H1 (cell line): ENCODE results near the gene DAO. TPM values are rescaled to one million over a fixed set of nuclear protein-coding genes. Genes with fewer than 3 reads are reported as not detected.
A peak's percentile ranks its signal among the peaks of the same experiment; 100 is the strongest.

Experiments used
- CTCF ChIA-PET: fragments of 300-600 bp; sonication (Branson Sonifier 250); formaldehyde crosslinking; loops from one replicate; lab custom pipeline; 2021; ENCODE audit not compliant: partially characterized antibody; lab: Charles Lee
- POLR2A ChIA-PET: fragments of 300-600 bp; sonication (Branson Sonifier 250); formaldehyde crosslinking; loops from one replicate; lab custom pipeline; 2021; ENCODE audit warnings: inconsistent platforms; ENCODE audit not compliant: partially characterized antibody; lab: Charles Lee
- DNase-seq, 2 experiments: peaks; one replicate each; pipeline versions ENCODE4 v3.0.0 to v3.0.0-alpha.2; 2010 to 2022; ENCODE audit warnings: low spot score in 2 of 2, low read depth in 1 of 2, mixed read lengths in 1 of 2
- FAIRE-seq: peaks from 2 replicates; lab custom pipeline; 2011; peaks lifted over from hg19 to GRCh38; lab: Jason Lieb, UNC
- H2AFZ ChIP-seq: 2 replicates; pipeline ENCODE4 v1.8.1; 2012; ENCODE audit warnings: low read length, inconsistent platforms
- H2AK5ac ChIP-seq: 2 replicates; pipeline ENCODE4 v1.6.1; 2013; ENCODE audit warnings: low read depth, low read length
- H2BK120ac ChIP-seq: replicated peaks from 2 replicates; pipeline ENCODE3; 2013; ENCODE audit warnings: low read depth, low read length, inconsistent platforms
- H2BK12ac ChIP-seq: 2 replicates; pipeline ENCODE4 v1.6.1; 2013; ENCODE audit warnings: low read depth, low read length
- H2BK15ac ChIP-seq: 2 replicates; pipeline ENCODE4 v1.6.1; 2013; ENCODE audit warnings: low read length
- H2BK20ac ChIP-seq: 2 replicates; pipeline ENCODE4 v1.6.1; 2013; ENCODE audit warnings: low read length
- H2BK5ac ChIP-seq: 2 replicates; pipeline ENCODE4 v1.6.1; 2013; ENCODE audit warnings: low read depth, low read length
- H3K14ac ChIP-seq: 2 replicates; pipeline ENCODE4 v1.6.1; 2013; ENCODE audit warnings: inconsistent platforms; ENCODE audit not compliant: insufficient read length
- H3K18ac ChIP-seq: 2 replicates; pipeline ENCODE4 v1.6.1; 2013; ENCODE audit warnings: low read length; ENCODE audit errors: extremely low read depth
- H3K23ac ChIP-seq: 2 replicates; pipeline ENCODE4 v1.6.1; 2013; ENCODE audit warnings: inconsistent platforms; ENCODE audit not compliant: insufficient read length
- H3K23me2 ChIP-seq: 2 replicates; pipeline ENCODE4 v1.6.1; 2013; ENCODE audit warnings: low read depth, low read length
- H3K27ac ChIP-seq: 2 replicates; pipeline ENCODE4 v1.6.1; 2011; ENCODE audit warnings: low read depth, low read length, inconsistent platforms
- H3K27me3 ChIP-seq, 4 experiments: replicated peaks in 1 of 4; 1 replicate in 1 of 4; 2 replicates in 3 of 4; pipeline versions ENCODE4 v1.6.1 to v1.8.1; 2011 to 2013; ENCODE audit warnings: low read length in 3 of 4, mild to moderate bottlenecking in 3 of 4, inconsistent platforms in 2 of 4, mixed read lengths in 2 of 4, moderate library complexity in 1 of 4; ENCODE audit not compliant: control insufficient read depth in 3 of 4, insufficient read depth in 3 of 4; ENCODE audit errors: extremely low read depth in 1 of 4
- H3K36me3 ChIP-seq, 4 experiments: 2 replicates each; pipeline versions ENCODE4 v1.6.1 to v1.8.1; 2011 to 2013; ENCODE audit warnings: mild to moderate bottlenecking in 4 of 4, low read length in 3 of 4, moderate library complexity in 2 of 4, control low read depth in 1 of 4, inconsistent platforms in 1 of 4; ENCODE audit not compliant: insufficient read depth in 4 of 4, control insufficient read depth in 2 of 4
- H3K4ac ChIP-seq: replicated peaks from 2 replicates; pipeline ENCODE3; 2013; ENCODE audit warnings: low read length, low read depth, mixed read lengths, inconsistent platforms; ENCODE audit not compliant: insufficient read length
- H3K4me1 ChIP-seq, 4 experiments: replicated peaks in 1 of 4; 1 replicate in 1 of 4; 2 replicates in 3 of 4; pipeline versions ENCODE4 v1.6.1 to v1.8.1; 2011 to 2013; ENCODE audit warnings: low read length in 3 of 4, inconsistent platforms in 2 of 4, mixed read lengths in 1 of 4; ENCODE audit not compliant: insufficient read depth in 4 of 4, control insufficient read depth in 3 of 4
- H3K4me2 ChIP-seq, 2 experiments: 2 replicates each; pipeline versions ENCODE4 v1.6.1 to v1.8.1; 2011 to 2013; ENCODE audit warnings: low read depth in 2 of 2, low read length in 2 of 2, control low read depth in 1 of 2, inconsistent platforms in 1 of 2, mild to moderate bottlenecking in 1 of 2; ENCODE audit not compliant: insufficient read depth in 1 of 2
- H3K4me3 ChIP-seq, 4 experiments: fragments of 200-600, 300-600 bp in 1 of 4; sonication (generic), shearing (Covaris generic), sonication (Bioruptor Twin) in 1 of 4; 2 replicates each; pipeline versions ENCODE4 v1.5.1 to v1.8.1; 2011 to 2016; ENCODE audit warnings: low read length in 4 of 4, low read depth in 3 of 4, control low read depth in 2 of 4, inconsistent platforms in 2 of 4, mild to moderate bottlenecking in 2 of 4, mixed read lengths in 1 of 4, moderate library complexity in 1 of 4; ENCODE audit not compliant: insufficient read depth in 2 of 4; ENCODE audit errors: extremely low read depth in 1 of 4
- H3K56ac ChIP-seq: replicated peaks from 2 replicates; pipeline ENCODE3; 2013; ENCODE audit warnings: low read depth, mild to moderate bottlenecking, mixed read lengths, low read length, inconsistent platforms; ENCODE audit not compliant: insufficient read length
- H3K79me1 ChIP-seq: 2 replicates; pipeline ENCODE4 v1.6.1; 2013; ENCODE audit warnings: low read depth, low read length, control low read depth
- H3K79me2 ChIP-seq, 2 experiments: 2 replicates each; pipeline versions ENCODE4 v1.6.1 to v1.8.1; 2012 to 2013; ENCODE audit warnings: low read length in 2 of 2, mild to moderate bottlenecking in 2 of 2, inconsistent platforms in 1 of 2; ENCODE audit not compliant: insufficient read depth in 2 of 2, control insufficient read depth in 1 of 2
- H3K9ac ChIP-seq, 4 experiments: replicated peaks in 1 of 4; 1 replicate in 1 of 4; 2 replicates in 3 of 4; pipeline versions ENCODE4 v1.6.1 to v1.8.1; 2011 to 2013; ENCODE audit warnings: low read depth in 3 of 4, low read length in 3 of 4, control low read depth in 2 of 4, mild to moderate bottlenecking in 2 of 4, moderate library complexity in 2 of 4, inconsistent platforms in 1 of 4; ENCODE audit errors: extremely low read depth in 1 of 4
- H3K9me3 ChIP-seq, 2 experiments: 2 replicates each; pipeline versions ENCODE4 v1.6.1 to v1.8.1; 2012 to 2013; ENCODE audit warnings: mild to moderate bottlenecking in 2 of 2, moderate library complexity in 2 of 2, control low read depth in 1 of 2, inconsistent platforms in 1 of 2, low read depth in 1 of 2, low read length in 1 of 2, mixed read lengths in 1 of 2; ENCODE audit not compliant: insufficient read depth in 2 of 2
- H4K20me1 ChIP-seq, 2 experiments: replicated peaks in 1 of 2; 2 replicates each; pipeline versions ENCODE3 to v1.8.1; 2011 to 2013; ENCODE audit warnings: inconsistent platforms in 2 of 2, low read length in 2 of 2, mild to moderate bottlenecking in 1 of 2; ENCODE audit not compliant: insufficient read depth in 2 of 2, control insufficient read depth in 1 of 2
- H4K5ac ChIP-seq: 2 replicates; pipeline ENCODE4 v1.6.1; 2013; ENCODE audit warnings: low read length, low read depth, mixed read lengths, inconsistent platforms; ENCODE audit not compliant: insufficient read length
- H4K8ac ChIP-seq: 2 replicates; pipeline ENCODE4 v1.8.0; 2013; ENCODE audit warnings: mild to moderate bottlenecking, moderate library complexity, low read length, inconsistent platforms; ENCODE audit not compliant: insufficient read depth; ENCODE audit errors: extremely low read depth
- H4K91ac ChIP-seq: replicated peaks from 2 replicates; pipeline ENCODE3; 2013; ENCODE audit warnings: low read length, mixed read lengths, inconsistent platforms; ENCODE audit not compliant: insufficient read length
- CTBP2 ChIP-seq: IDR thresholded peaks from 2 replicates; pipeline ENCODE4 v1.7.0; 2011; ENCODE audit warnings: borderline replicate concordance, mild to moderate bottlenecking, moderate library complexity, mixed read lengths, low read length; ENCODE audit not compliant: insufficient read depth, insufficient read length
- HDAC6 ChIP-seq: IDR thresholded peaks from one replicate; pipeline ENCODE4 v1.7.1; 2012; ENCODE audit warnings: low read depth, mild to moderate bottlenecking, inconsistent platforms, low read length, moderate library complexity
- NRF1 ChIP-seq: IDR thresholded peaks from 2 replicates; pipeline ENCODE4 v1.6.1; 2011; ENCODE audit warnings: mild to moderate bottlenecking, low read depth, low read length, improper control_type of control experiment
- WGBS, 2 experiments: shearing (Covaris generic) in 1 of 2; methylation state at CpG; one replicate each; pipeline versions ENCODE4 v1.1.6 to v1.1.7; 2013 to 2015; ENCODE audit warnings: low lambda C conversion rate in 2 of 2, mixed read lengths in 2 of 2, inconsistent platforms in 1 of 2, low coverage in 1 of 2, missing lambda C conversion rate in 1 of 2; ENCODE audit not compliant: insufficient replicate concordance in 2 of 2, insufficient coverage in 1 of 2, insufficient read length in 1 of 2; ENCODE audit errors: extremely low coverage in 1 of 2, missing lambda C conversion rate in 1 of 2; 5-methylcytosine and 5-hydroxymethylcytosine counted together
- polyA plus RNA-seq, 7 experiments: library from polyadenylated mRNA; depleted of rRNA in 3 of 7; stranded (reverse) in 5 of 7; unstranded in 2 of 7; fragments of >200 nt in 5 of 7; fragments of 200-250 nt in 2 of 7; gene quantifications; 1 replicate in 5 of 7; 2 replicates in 1 of 7; 4 replicates in 1 of 7; pipeline versions ENCODE4 v1.2.1 to v1.2.3, GENCODE V29; 2011 to 2013; ENCODE audit warnings: missing spikeins in 2 of 7, mixed read lengths in 2 of 7
- total RNA-seq: library from RNA; stranded (reverse); fragmentation: NEBNext Ultra II Directional; extraction: Animal tissue kit (Norgen Biotek cat#: 25700); gene quantifications from 2 replicates; pipeline ENCODE4 v1.2.1, GENCODE V29; 2021

DAO gene
- total and polyA plus RNA-seq, 2 of the 8 experiments (the other 6 are each of a cell fraction or from before 2014, with no cell fraction given): not detected

DNA sequence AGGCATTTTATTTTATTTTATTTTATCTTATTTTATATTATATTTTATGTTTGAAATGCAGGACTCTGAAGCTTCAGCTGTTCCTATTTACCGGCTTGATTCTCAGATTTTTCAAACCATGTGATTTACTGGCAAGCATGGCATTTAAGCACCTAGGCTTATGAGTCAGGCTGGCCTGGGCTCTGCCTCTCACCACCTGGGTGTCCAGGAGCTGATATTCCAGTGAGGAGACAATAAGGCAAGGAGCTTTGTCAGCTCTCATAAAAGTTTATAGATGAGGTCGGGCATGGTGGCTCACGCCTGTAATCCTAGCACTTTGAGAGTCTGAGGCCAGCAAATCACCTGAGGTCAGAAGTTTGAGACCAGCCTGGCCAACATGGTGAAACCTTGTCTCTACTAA is 2.1 kb downstream of the DAO start:
- Histone ChIP-seq H3K56ac (no peak overlapping the region), H3K4me3 (no peak overlapping the region), H3K36me3 (no peaks in the 10 kb centered on the region), H3K4ac (no peak overlapping the region), H3K79me2 (no peaks in the 10 kb centered on the region), H3K9ac (no peak overlapping the region), H2BK20ac (no peak overlapping the region), H2AK5ac (no peak overlapping the region), H2BK5ac (no peak overlapping the region), H3K79me1 (no peaks in the 10 kb centered on the region), H3K4me2 (no peak overlapping the region), H4K91ac (no peak overlapping the region), H3K9me3 (no peaks in the 10 kb centered on the region), H2BK120ac (no peak overlapping the region), H4K20me1 (no peaks in the 10 kb centered on the region), H2BK12ac (no peak overlapping the region), H3K4me1 (peaks cover 0 to 5% (median 4%) of the 10 kb centered on the region in 4 experiments; a peak in 5 of 7 replicates), H3K27ac (no peak overlapping the region), H4K8ac (peak overlapping the region; percentile 38; the same call in 1 of the 2 replicates), H3K14ac (no peak overlapping the region), H3K23ac (no peak overlapping the region), H4K5ac (no peak overlapping the region), H3K18ac (no peak overlapping the region), H2AFZ (no peak overlapping the region), H2BK15ac (no peak overlapping the region), H3K27me3 (no peaks in the 10 kb centered on the region), H3K23me2 (no peaks in the 10 kb centered on the region)
- TF ChIP-seq NRF1 (no peak), HDAC6 (no peak), CTBP2 (no peak)
- no peak for DNase-seq
- WGBS, 2 experiments: 85% methylated on average over 3 of the region's 3 CpGs; no CpG with 5 or more reads in 1 of the 2 experiments
- CTCF ChIA-PET: interaction anchor here (1.0 to 7.9 kb wide), 4 partner anchors 11 to 282 kb away, joined by 3 to 71 read pairs (median 8); no protein-coding TSS in a partner anchor
- POLR2A ChIA-PET: interaction anchor here (0.8 kb wide), 1 partner anchor 24 kb away, joined by 3 read pairs; no protein-coding TSS in a partner anchor
- no peak for FAIRE-seq
